HG02678 (cell line): ENCODE data around the gene TENM3.

ENCODE experiments used
- ATAC-seq: cut with Tn5 transposase; IDR thresholded peaks from one replicate; pipeline ENCODE4 v1.9.1; 2021; ENCODE audit warnings: mild to moderate bottlenecking, moderate library complexity; ENCODE audit not compliant: unreplicated experiment

Gene TENM3

GRCh38 chr4:182600093-182600492 is 356.9 kb downstream of the TENM3 start:
- ATAC-seq, result no peak

DNA sequence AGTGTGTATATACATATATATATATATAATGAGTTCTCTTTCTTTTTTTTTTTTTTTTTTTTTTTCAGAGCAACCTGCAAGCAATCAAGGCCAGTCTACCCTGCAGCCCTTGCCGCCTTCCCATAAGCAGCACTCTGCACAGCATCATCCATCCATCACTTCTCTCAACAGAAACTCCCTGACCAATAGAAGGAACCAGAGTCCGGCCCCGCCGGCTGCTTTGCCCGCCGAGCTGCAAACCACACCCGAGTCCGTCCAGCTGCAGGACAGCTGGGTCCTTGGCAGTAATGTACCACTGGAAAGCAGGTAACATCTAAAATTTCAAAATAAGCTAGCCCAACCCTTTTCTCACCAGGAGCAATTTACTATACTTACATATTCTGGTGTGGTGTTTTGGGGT is 357.7 kb downstream of the TENM3 start:
- no peak for ATAC-seq

DNA sequence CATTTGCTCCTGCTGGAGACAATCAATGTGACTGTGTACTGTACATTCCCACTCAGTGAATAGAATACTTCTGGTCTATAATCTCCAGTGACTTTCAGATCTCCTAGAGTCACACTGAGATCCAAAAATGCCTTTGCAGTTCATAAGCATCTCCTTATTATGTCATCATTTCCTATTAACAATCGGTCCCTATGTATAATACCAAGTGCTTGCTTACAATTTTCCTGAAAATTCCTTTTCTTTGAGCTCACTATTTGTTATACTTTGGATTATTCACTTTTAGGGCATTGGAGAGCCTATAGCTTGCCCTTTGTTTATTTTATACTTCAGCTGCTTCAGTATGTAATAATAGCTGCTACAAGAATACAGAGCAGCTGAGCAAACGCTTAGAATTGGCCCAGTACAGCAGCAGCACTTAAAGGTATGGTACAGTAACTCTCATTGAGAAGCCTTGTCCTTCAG is 361.0 kb downstream of the TENM3 start:
- ATAC-seq, result no peak

GRCh38 chr4:182604953-182605352 is 361.8 kb downstream of the TENM3 start:
- no peak for ATAC-seq

DNA sequence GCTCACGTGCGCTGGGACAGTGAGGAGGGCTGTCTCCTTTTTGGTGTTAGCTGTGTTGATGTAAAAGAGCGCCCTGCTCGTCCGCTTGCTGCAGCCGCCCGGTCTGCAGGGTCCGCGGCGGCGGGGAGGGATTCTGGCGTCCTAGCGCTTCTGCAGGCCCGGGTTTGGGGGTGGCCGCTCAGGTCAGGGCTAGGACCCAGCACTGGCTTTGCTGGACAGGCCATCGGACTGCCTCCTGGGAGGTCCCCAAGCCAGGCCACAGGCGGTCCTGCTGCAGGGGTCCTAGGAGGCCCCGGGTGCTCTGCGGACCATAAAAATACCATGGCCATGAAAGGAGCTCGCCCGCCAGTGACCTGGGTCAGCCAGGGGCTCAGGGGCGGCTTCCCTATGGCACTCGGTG is 365.3 kb downstream of the TENM3 start:
- no peak for ATAC-seq

- ATAC-seq, result no peak
These were observed 373.3 kb downstream of the TENM3 start for GRCh38 chr4:182616476-182616875.

GRCh38 chr4:182619660-182620059 is 376.5 kb downstream of the TENM3 start:
- no peak for ATAC-seq

- ATAC-seq, result no peak
These were observed 377.1 kb downstream of the TENM3 start for GRCh38 chr4:182620111-182620980.

GRCh38 chr4:182624281-182624680 is 381.1 kb downstream of the TENM3 start:
- ATAC-seq, result no peak

DNA sequence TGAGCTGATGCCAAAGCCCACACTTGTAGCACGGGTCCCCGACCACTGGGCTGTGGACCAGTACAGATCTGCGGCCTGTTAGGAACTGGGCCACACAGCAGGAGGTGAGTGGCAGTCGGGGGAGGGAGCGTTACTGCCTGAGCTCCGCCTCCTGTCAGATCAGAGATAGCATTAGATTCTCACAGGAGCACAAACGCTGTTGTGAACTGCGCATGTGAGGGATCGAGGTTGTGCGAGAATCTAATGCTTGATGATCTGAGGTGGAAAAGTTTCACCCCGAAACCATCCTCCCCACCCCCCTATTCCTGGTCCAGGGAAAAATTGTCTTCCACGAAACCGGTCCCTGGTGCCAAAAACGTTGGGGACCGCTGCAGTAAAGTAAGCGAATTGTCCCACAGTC is 382.0 kb downstream of the TENM3 start:
- ATAC-seq, result no peak

GRCh38 chr4:182627996-182628395 is 384.8 kb downstream of the TENM3 start:
- ATAC-seq, result no peak

- no peak for ATAC-seq
These were observed 385.3 kb downstream of the TENM3 start for GRCh38 chr4:182628544-182628943.

- ATAC-seq, result no peak
These were observed 385.9 kb downstream of the TENM3 start for GRCh38 chr4:182629096-182629495.

DNA sequence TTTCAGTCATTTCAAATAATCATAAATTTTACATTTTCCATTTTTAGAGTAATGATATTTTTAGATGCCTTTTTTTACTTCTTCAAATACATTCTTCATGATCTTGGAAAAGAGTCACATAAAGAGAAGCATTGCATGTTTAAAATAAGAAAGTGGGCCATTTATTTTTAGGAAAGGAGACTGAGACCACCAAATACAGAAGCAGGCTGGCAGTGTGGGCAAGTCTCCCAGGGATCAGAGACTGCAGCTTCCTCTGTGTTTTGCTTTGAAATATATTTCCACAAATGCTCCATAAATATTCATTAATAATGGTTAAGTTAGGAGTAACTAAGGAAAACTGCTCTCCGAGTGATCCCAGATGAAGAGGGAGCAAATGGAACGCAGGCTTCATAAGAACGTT is 397.3 kb downstream of the TENM3 start:
- ATAC-seq, result no peak

GRCh38 chr4:182640932-182641331 is 397.7 kb downstream of the TENM3 start:
- no peak for ATAC-seq

DNA sequence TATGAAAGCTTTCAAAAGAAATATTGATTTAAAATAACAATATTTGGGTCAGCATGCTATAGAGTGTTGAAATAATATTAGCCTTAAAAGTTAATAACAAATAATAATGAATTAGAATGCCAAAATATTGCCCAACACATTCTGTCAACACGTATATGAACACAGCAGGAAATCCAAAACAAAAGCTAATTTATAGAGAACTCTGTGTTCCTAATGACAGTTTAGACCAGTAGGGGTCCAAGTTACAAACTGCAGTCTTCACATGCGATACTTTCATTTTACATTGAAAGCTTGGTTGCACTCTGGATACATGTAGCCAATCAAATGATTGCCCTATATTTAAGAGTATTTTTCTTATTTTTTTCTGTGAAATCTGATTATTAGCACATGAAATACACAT is 399.6 kb downstream of the TENM3 start:
- ATAC-seq, result peak; percentile 65

DNA sequence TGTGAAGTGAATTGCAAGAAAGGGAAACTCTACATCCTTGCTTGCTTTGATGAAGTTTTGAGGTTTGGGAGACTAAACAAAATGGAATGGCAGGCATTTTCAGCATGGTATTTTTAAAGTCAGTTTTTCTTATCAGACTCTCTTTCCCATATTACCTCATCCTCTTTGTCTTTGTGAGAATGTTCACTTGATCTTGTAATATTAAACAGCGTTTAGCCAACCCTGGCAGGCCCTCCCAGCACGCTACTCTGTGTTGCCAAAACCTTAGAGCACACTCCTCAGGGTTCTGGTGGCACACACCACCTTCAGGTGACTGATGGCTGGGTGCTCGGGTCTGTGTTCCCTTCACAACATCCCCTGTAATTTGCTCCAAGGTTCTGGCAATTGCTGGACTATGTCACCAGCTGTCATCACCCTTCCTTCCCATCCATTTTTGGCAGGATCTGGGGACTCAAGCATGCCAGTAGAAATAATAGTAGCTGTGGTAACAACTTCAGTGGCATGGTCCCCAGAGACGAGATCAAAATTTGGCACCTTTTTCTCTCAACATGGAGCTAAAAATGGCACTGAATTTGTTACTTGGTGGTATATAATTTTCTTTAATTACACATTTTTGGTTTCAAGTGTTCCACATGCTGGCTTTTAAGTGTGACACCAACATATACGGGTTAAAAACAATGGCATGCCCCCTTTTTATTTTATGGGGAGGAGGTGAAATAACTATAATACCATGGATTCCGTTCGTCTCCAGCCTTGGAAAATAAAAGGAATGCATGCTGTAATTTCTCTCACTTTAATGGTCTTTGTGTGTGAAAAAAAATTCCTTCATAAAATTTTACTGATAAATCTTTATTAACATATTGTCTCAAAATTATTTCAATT is 400.8 kb downstream of the TENM3 start:
- no peak for ATAC-seq

DNA sequence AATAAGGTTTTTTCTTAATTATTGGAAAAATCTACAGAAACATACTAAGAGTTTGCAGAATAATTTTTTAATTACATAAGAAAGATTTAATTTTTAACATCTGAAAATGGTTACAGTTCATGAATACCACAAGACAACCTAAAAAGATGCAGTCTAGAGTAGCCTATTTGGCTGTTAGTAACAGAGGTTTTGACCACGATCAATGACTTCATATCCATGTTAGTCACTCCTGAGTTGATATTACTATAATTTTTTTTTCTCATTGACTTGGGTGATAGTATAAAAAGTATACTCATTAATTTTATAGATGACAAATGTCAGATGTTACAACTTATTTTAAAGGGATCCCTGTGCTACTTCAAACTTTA is 401.5 kb downstream of the TENM3 start:
- ATAC-seq, result no peak

- ATAC-seq, result no peak
These were observed 402.3 kb downstream of the TENM3 start for GRCh38 chr4:182645511-182645910.

- no peak for ATAC-seq
These were observed 404.6 kb downstream of the TENM3 start for GRCh38 chr4:182647646-182648300.

DNA sequence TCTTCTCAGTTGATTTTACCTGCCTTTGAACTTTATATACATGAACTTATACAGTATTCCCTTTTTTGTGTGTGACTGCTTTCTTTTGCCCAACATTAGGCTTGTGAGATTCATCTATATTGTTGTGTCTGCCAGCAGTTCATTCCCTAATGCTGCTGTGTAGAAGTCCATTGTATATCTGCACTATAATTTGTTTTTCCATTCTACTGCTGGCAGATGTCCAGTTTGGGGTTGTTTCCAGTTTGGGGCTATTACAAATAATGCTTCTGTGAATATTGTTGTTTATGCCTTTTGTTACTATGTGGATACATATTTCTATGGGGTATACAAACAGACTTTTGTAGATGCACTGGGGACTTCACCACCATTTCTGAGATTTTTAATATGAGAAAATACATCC is 405.6 kb downstream of the TENM3 start:
- no peak for ATAC-seq
